Activated naive CD4-positive, alpha-beta T cell treated with anti-CD3 and anti-CD28 coated beads, Interleukin-2, amount 10 ng/mL, durations not matched to agents 7 days and 5 days (primary cell): ENCODE data around the gene KPTN.
A peak's percentile ranks its signal among the peaks of the same experiment; 100 is the strongest.

Experiments
- CTCF ChIA-PET: fragments of 350-600 bp; sonication (Branson Sonifier 250); formaldehyde crosslinking; loops from one replicate; lab custom pipeline; 2021; ENCODE audit warnings: antibody characterized with exemption; lab: Charles Lee
- DNase-seq: peaks from one replicate; pipeline ENCODE4 v3.0.0-alpha.2; 2020
- H3K27ac Mint-ChIP-seq: one replicate; pipeline ENCODE4 v1.8.0; 2021; ENCODE audit warnings: mild to moderate bottlenecking, moderate library complexity, mixed read lengths
- H3K27me3 Mint-ChIP-seq: one replicate; pipeline ENCODE4 v1.8.0; 2021; ENCODE audit warnings: mild to moderate bottlenecking, mixed read lengths
- H3K36me3 Mint-ChIP-seq: one replicate; pipeline ENCODE4 v1.8.0; 2021; ENCODE audit warnings: mixed read lengths
- H3K4me1 Mint-ChIP-seq: one replicate; pipeline ENCODE4 v1.8.0; 2021; ENCODE audit warnings: mixed read lengths
- H3K4me3 Mint-ChIP-seq: one replicate; pipeline ENCODE4 v1.8.0; 2021; ENCODE audit warnings: mild to moderate bottlenecking, moderate library complexity, mixed read lengths
- H3K9me3 Mint-ChIP-seq: one replicate; pipeline ENCODE4 v1.8.0; 2021; ENCODE audit warnings: mixed read lengths

KPTN gene

DNA sequence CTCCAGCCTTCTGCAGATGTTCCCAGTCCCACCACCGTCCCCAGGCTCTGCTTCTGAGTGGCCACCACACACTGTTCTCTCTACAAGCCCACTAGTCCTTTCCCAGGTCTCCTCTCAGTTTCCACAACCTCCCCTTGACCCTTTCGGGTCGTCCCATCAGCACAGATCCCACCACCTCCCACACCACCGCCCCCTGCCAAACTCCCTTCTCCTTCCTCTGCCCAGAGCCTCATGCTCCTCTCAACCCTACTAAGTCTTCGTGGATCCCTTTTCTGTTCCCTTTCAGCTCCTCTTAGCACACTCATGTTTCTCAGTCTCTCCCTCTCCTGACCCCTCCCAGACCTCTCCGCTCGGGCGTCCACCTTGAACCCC, 28.9 kb upstream of the KPTN start:
- no peaks in the 10 kb centered on the region for H3K9me3 Mint-ChIP-seq
- H3K36me3 Mint-ChIP-seq = peaks cover 16% of the 10 kb centered on the region
- no peak for DNase-seq
- H3K4me3 Mint-ChIP-seq = peak overlapping the region; percentile 98
- H3K27me3 Mint-ChIP-seq = peaks cover 8% of the 10 kb centered on the region
- peaks cover 76% of the 10 kb centered on the region for H3K4me1 Mint-ChIP-seq
- CTCF ChIA-PET = interaction anchor here (1.0 to 3.0 kb wide), 3 partner anchors 77 to 186 kb away, joined by 3 to 14 read pairs (median 4); no protein-coding TSS in a partner anchor
- H3K27ac Mint-ChIP-seq = peak overlapping the region; percentile 98

DNA sequence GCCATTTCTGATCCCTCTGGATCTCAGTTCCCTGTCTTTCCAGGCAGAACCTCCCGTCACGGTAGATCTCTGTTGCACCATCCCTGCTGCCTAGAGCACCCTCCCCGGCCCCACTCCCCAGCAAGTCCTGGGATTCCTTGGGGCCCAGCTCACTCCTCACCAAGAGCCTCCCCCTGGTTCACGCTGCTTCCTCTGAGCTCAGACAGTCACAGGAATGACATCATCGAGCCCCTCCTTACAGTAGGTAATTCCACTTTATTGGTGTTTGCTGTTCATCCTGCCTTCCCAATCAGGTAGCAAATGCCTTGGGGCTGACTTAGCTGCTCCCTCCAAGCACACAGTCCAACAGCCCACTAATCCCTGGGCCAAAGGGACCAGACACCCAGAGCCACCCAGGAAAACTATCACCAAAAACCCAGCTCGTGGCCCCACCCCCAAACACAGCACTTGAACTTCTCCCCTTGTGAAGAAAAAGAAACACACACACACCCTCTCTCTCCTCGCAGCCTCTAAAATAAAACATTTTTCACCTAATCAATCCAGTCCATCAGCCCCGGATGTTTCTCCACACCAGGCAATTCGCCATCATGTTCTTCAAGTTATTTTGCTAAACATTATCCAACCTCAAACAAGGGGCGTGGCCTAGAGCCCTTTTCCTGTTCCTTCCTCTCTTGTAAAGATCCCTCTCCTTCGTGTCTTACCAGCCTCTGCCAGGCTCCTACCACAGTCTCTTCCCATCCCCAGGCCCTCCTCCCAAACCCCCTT, 28.3 kb upstream of the KPTN start:
- Mint-ChIP-seq H3K4me3 (peak overlapping the region; percentile 98), H3K4me1 (peaks cover 70% of the 10 kb centered on the region), H3K36me3 (peaks cover 16% of the 10 kb centered on the region), H3K27ac (peak overlapping the region; percentile 98), H3K27me3 (peaks cover 8% of the 10 kb centered on the region), H3K9me3 (no peaks in the 10 kb centered on the region)
- CTCF ChIA-PET = interaction anchor here (1.3 to 3.0 kb wide), 2 partner anchors 76 to 185 kb away, joined by 4 to 14 read pairs; no protein-coding TSS in a partner anchor
- DNase-seq = peak; percentile 50

- H3K27ac Mint-ChIP-seq = peak overlapping the region; percentile 98
- H3K36me3 Mint-ChIP-seq = peaks cover 16% of the 10 kb centered on the region
- CTCF ChIA-PET = interaction anchor here (1.3 to 3.0 kb wide), 2 partner anchors 75 to 186 kb away, joined by 4 to 14 read pairs; no protein-coding TSS in a partner anchor
- peaks cover 63% of the 10 kb centered on the region for H3K4me1 Mint-ChIP-seq
- no peak for DNase-seq
- no peaks in the 10 kb centered on the region for H3K9me3 Mint-ChIP-seq
- peaks cover 8% of the 10 kb centered on the region for H3K27me3 Mint-ChIP-seq
- H3K4me3 Mint-ChIP-seq = no peak overlapping the region
Measured at GRCh38 chr19:47511681-47512080, 27.7 kb upstream of the KPTN start.

DNA sequence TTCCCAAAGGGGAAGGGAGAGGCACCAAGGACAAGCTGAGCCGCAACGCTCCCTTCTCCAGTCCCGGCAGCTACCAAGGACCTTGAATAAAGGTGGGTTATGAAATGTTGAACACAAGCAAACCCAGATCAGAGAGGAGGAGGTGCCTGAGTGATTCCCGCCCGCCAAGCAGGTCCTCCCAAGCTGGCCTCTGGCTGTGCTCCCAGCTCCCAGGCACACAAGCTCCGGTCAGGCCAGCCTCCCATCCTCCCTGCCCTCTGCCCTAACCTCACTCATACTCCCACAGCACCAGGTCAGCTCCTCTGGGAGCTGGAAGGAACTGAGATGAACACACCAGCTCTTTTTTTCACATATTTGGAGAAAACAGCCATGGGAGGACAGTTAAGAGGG, 27.1 kb upstream of the KPTN start:
- H3K27me3 Mint-ChIP-seq = peaks cover 8% of the 10 kb centered on the region
- peaks cover 16% of the 10 kb centered on the region for H3K36me3 Mint-ChIP-seq
- no peak overlapping the region for H3K4me3 Mint-ChIP-seq
- DNase-seq = no peak
- H3K9me3 Mint-ChIP-seq = no peaks in the 10 kb centered on the region
- CTCF ChIA-PET = interaction anchor here (3.0 kb wide), 1 partner anchor 75 kb away, joined by 14 read pairs; no protein-coding TSS in a partner anchor
- H3K4me1 Mint-ChIP-seq = peaks cover 57% of the 10 kb centered on the region
- peak overlapping the region; percentile 24 for H3K27ac Mint-ChIP-seq

DNA sequence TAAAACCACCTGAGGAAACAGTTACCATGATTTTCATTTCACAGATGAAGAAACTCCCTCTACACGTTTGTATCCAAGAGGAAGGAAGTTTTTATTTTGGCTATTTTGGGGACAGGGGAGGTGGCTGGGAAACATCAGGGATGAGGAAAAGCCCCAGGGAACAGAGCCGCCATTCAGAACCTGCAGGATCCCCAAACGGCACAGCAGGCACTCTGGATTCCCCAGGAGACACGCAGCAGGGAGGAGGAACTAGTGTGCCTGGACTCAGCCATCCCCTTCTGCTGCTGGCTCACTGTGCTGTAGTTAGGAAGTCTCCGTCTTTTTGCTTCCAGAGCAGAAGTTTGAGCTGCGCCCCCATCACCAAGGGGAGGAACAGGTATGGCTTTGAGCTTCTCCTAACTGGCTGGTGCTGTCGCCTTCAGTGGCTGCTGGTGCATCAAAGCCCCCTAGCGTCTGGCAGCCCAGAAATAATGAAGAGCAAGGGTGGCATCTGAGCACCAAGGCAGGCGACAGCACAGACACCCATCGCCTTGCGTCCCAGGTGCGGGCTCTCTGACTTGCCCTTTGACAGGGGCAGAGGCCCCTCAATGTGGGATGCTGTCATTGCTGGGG, 26.6 kb upstream of the KPTN start:
- peaks cover 52% of the 10 kb centered on the region for H3K4me1 Mint-ChIP-seq
- CTCF ChIA-PET = no interaction called here
- peak overlapping the region; percentile 19 for H3K27ac Mint-ChIP-seq
- no peak overlapping the region for H3K4me3 Mint-ChIP-seq
- H3K9me3 Mint-ChIP-seq = no peaks in the 10 kb centered on the region
- peaks cover 8% of the 10 kb centered on the region for H3K27me3 Mint-ChIP-seq
- no peak for DNase-seq
- peaks cover 17% of the 10 kb centered on the region for H3K36me3 Mint-ChIP-seq

DNA sequence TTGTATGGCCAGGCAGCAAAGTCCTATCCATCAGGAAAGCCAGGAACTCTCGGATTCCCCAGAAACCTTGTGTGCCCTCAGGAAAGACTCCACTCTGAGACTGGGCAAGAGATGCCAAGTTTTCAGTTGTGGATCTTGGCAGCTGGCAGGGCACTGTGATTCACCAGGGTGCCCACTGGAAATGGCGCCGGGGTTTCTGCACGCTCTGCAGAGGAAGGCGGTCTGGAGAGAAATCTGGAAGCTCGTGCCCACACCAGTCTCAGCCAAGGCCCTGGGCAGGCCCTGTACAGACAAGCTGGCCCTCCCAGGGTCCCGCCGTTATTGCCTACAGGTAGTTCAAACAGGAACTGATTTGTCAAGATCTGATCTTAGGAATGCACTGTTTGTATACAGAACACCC, 26.0 kb upstream of the KPTN start:
- Mint-ChIP-seq H3K27me3 (peaks cover 3% of the 10 kb centered on the region), H3K27ac (peak overlapping the region; percentile 60), H3K9me3 (no peaks in the 10 kb centered on the region), H3K4me3 (no peak overlapping the region), H3K36me3 (peaks cover 17% of the 10 kb centered on the region), H3K4me1 (peaks cover 49% of the 10 kb centered on the region)
- CTCF ChIA-PET = interaction anchor here (1.1 kb wide), 1 partner anchor 26 kb away, joined by 6 read pairs; the partner anchor contains the start of gene KPTN
- DNase-seq = no peak

DNA sequence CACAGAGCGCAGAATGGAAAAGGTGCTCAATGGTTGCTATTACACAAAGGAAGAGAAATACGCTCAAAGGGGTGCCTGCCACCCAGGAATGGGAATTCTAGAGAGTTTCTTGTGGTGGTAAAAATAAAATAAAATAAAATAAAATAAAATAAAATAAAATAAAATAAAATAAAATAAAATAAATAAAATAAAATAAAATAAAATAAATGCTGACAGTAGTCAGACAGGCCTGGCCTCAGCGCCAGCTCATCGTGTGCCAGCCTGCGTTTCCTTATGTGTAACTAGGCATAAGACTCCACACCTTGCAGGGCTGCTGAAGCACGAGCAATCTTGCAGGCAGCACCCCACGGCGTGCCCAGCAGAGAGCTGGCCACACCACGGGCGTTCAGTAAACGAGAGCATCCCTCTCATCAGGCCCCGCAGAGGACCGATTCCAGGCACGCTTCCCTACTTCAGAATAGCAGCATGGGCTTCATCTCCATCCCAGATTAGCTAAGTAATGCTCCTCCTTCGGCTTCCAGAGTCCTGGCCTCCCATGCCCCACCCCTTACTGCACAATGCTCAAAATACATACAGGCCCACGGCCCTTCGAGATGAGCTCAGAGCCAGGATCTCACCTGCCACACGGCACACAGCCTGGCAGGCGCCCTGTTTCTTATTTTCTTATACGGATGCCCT, 25.3 kb upstream of the KPTN start:
- Mint-ChIP-seq H3K36me3 (peaks cover 12% of the 10 kb centered on the region), H3K27ac (peak overlapping the region; percentile 60), H3K27me3 (no peaks in the 10 kb centered on the region), H3K9me3 (no peaks in the 10 kb centered on the region), H3K4me3 (no peak overlapping the region), H3K4me1 (peaks cover 43% of the 10 kb centered on the region)
- no peak for DNase-seq
- CTCF ChIA-PET = interaction anchor here (1.1 kb wide), 1 partner anchor 25 kb away, joined by 6 read pairs; the partner anchor contains the start of gene KPTN

- H3K4me1 Mint-ChIP-seq = peaks cover 38% of the 10 kb centered on the region
- no peak for DNase-seq
- H3K27ac Mint-ChIP-seq = no peak overlapping the region
- no peaks in the 10 kb centered on the region for H3K9me3 Mint-ChIP-seq
- H3K4me3 Mint-ChIP-seq = no peak overlapping the region
- H3K36me3 Mint-ChIP-seq = peaks cover 13% of the 10 kb centered on the region
- CTCF ChIA-PET = no interaction called here
- H3K27me3 Mint-ChIP-seq = no peaks in the 10 kb centered on the region
Measured at GRCh38 chr19:47508721-47509120, 24.7 kb upstream of the KPTN start.

- no peaks in the 10 kb centered on the region for H3K27me3 Mint-ChIP-seq
- no peaks in the 10 kb centered on the region for H3K9me3 Mint-ChIP-seq
- no peak overlapping the region for H3K4me3 Mint-ChIP-seq
- H3K27ac Mint-ChIP-seq = no peak overlapping the region
- peaks cover 19% of the 10 kb centered on the region for H3K36me3 Mint-ChIP-seq
- CTCF ChIA-PET = no interaction called here
- DNase-seq = no peak
- H3K4me1 Mint-ChIP-seq = peaks cover 31% of the 10 kb centered on the region
Measured at GRCh38 chr19:47507924-47508553, 24.0 kb upstream of the KPTN start.

DNA sequence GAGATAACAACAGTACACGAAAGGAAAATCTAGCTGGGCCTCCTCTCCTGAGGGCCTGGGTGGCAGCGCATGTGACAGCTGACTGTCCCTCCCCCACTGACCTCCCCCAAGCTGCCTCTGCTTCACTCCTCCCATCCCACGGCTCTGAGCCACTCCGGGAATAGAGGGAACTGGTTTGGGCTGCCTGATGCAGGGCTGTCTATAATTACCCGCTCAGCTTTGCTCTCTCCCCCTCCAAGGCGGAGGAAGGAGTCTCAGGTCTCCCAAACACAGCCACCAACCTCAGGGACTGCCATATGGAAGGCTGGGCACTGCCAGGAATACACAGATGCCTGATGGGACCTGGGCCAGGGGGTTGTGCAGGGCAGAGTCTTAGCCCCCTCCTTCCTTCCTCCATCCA, 23.0 kb upstream of the KPTN start:
- H3K27ac Mint-ChIP-seq = peak overlapping the region; percentile 19
- no peaks in the 10 kb centered on the region for H3K27me3 Mint-ChIP-seq
- H3K4me1 Mint-ChIP-seq = peaks cover 21% of the 10 kb centered on the region
- DNase-seq = no peak
- no peaks in the 10 kb centered on the region for H3K9me3 Mint-ChIP-seq
- H3K36me3 Mint-ChIP-seq = peaks cover 18% of the 10 kb centered on the region
- no peak overlapping the region for H3K4me3 Mint-ChIP-seq
- CTCF ChIA-PET = no interaction called here

- no peaks in the 10 kb centered on the region for H3K27me3 Mint-ChIP-seq
- H3K36me3 Mint-ChIP-seq = peaks cover 18% of the 10 kb centered on the region
- no peak overlapping the region for H3K4me3 Mint-ChIP-seq
- no peaks in the 10 kb centered on the region for H3K9me3 Mint-ChIP-seq
- CTCF ChIA-PET = no interaction called here
- peak overlapping the region; percentile 19 for H3K27ac Mint-ChIP-seq
- no peak for DNase-seq
- peaks cover 16% of the 10 kb centered on the region for H3K4me1 Mint-ChIP-seq
Measured at GRCh38 chr19:47506459-47506858, 22.4 kb upstream of the KPTN start.

DNA sequence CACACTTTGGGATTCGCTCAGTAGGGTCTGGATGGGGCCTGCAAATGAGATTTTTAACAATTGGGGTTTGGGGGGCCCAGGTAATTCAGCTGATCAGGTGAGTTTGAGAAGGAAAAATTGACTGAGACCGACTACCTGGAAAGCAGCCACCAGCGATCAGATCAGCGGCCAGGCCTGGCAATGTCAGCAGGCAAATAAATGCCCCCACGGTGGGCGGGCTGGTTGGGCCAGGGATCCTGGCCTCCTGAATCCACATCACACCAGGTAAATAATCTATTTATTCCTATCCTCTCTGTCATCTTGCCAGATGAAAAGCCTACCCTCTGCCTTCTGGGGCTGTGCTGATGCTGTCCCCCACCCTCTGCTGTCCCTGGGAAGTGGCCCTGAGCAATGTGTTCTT, 21.5 kb upstream of the KPTN start:
- peak overlapping the region; percentile 52 for H3K27ac Mint-ChIP-seq
- H3K27me3 Mint-ChIP-seq = no peaks in the 10 kb centered on the region
- CTCF ChIA-PET = no interaction called here
- peaks cover 11% of the 10 kb centered on the region for H3K4me1 Mint-ChIP-seq
- no peak overlapping the region for H3K4me3 Mint-ChIP-seq
- DNase-seq = no peak
- H3K36me3 Mint-ChIP-seq = peaks cover 20% of the 10 kb centered on the region
- no peaks in the 10 kb centered on the region for H3K9me3 Mint-ChIP-seq

GRCh38 chr19:47503826-47504150, 19.8 kb upstream of the KPTN start:
- Mint-ChIP-seq H3K36me3 (peaks cover 21% of the 10 kb centered on the region), H3K9me3 (no peaks in the 10 kb centered on the region), H3K4me1 (no peaks in the 10 kb centered on the region), H3K27me3 (no peaks in the 10 kb centered on the region), H3K4me3 (no peak overlapping the region), H3K27ac (no peak overlapping the region)
- no peak for DNase-seq
- CTCF ChIA-PET = no interaction called here
